ENCODE measurements around the gene SH3RF1. TPM values are rescaled to one million over a fixed set of nuclear protein-coding genes. Genes with fewer than 3 reads are reported as not detected.

The SH3RF1 gene
- total RNA-seq, 2 donors from 2014 or later: 7.8 to 12.4 TPM

- no peak for TF ChIP-seq CTCF (IDR thresholded peaks at IDR 0.05)
These were observed 133.8 kb downstream of the SH3RF1 start for GRCh38 chr4:169136796-169137557.

GRCh38 chr4:169136330-169136729 is 134.4 kb downstream of the SH3RF1 start:
- Histone ChIP-seq H3K36me3 (no peaks in the 10 kb centered on the region), H3K27me3 (no peaks in the 10 kb centered on the region), H3K9me3 (no peaks in the 10 kb centered on the region), H3K4me1 (peaks cover 0 to 33% of the 10 kb centered on the region in 2 donors), H3K27ac (no peak overlapping the region), H3K4me3 (no peak overlapping the region)
- TF ChIP-seq CTCF (IDR thresholded peaks at IDR 0.05): no peak
- no peak for DNase-seq (ENCODE audit: low spot score)

More at GRCh38 chr4:169136796-169137557, 133.8 kb downstream of the SH3RF1 start:
- H3K4me3 ChIP-seq: no peak overlapping the region
- no peak for DNase-seq (ENCODE audit: low spot score)
- no peaks in the 10 kb centered on the region for H3K27me3 ChIP-seq
- no peak overlapping the region for H3K27ac ChIP-seq
- H3K36me3 ChIP-seq: no peaks in the 10 kb centered on the region
- no peaks in the 10 kb centered on the region for H3K9me3 ChIP-seq
- peaks cover 0 to 33% of the 10 kb centered on the region in 2 donors for H3K4me1 ChIP-seq

GRCh38 chr4:169135776-169136175 is 135.0 kb downstream of the SH3RF1 start:
- H3K9me3 ChIP-seq: no peaks in the 10 kb centered on the region
- no peak overlapping the region for H3K27ac ChIP-seq
- peaks cover under 1% of the 10 kb centered on the region for H3K36me3 ChIP-seq
- TF ChIP-seq CTCF (IDR thresholded peaks at IDR 0.05): no peak
- H3K4me3 ChIP-seq: no peak overlapping the region
- H3K4me1 ChIP-seq: peaks cover 0 to 33% of the 10 kb centered on the region in 2 donors
- no peaks in the 10 kb centered on the region for H3K27me3 ChIP-seq
- no peak for DNase-seq (ENCODE audit: low spot score)

- peaks cover 8% of the 10 kb centered on the region for H3K36me3 ChIP-seq
- no peaks in the 10 kb centered on the region for H3K27me3 ChIP-seq
- no peaks in the 10 kb centered on the region for H3K9me3 ChIP-seq
- peak overlapping the region; percentile 26 to 66 for H3K27ac ChIP-seq
- no peak overlapping the region for H3K4me3 ChIP-seq
- no peak for TF ChIP-seq CTCF (IDR thresholded peaks at IDR 0.05)
- peaks cover 0 to 33% of the 10 kb centered on the region in 2 donors for H3K4me1 ChIP-seq
- no peak for DNase-seq (ENCODE audit: low spot score)
These were observed 136.8 kb downstream of the SH3RF1 start for GRCh38 chr4:169133932-169134331.

GRCh38 chr4:169132561-169133305 is 138.0 kb downstream of the SH3RF1 start:
- H3K36me3 ChIP-seq: peaks cover 11% of the 10 kb centered on the region

More at GRCh38 chr4:169132561-169133305, 138.0 kb downstream of the SH3RF1 start:
- Histone ChIP-seq H3K27ac (no peak overlapping the region), H3K4me3 (no peak overlapping the region), H3K9me3 (no peaks in the 10 kb centered on the region), H3K27me3 (no peaks in the 10 kb centered on the region), H3K4me1 (peaks cover 0 to 33% of the 10 kb centered on the region in 2 donors)
- no peak for TF ChIP-seq CTCF (IDR thresholded peaks at IDR 0.05)
- DNase-seq (ENCODE audit: low spot score): no peak

Measured in right atrium auricular region (tissue), 2 donors.